ENCODE measurements around the gene EEF2KMT.
"Not testable (repeated sequence)": the region's sequence is repeated elsewhere in the genome, so short reads cannot be mapped to it uniquely, and the experiment has no call there.

GRCh38 chr16:5085716-5086115, 11.9 kb downstream of the EEF2KMT start:
- TF ChIP-seq CTCF (IDR thresholded peaks at IDR 0.05); POLR2AphosphoS5 (IDR thresholded peaks at IDR 0.05); POLR2A (IDR thresholded peaks at IDR 0.05; ENCODE audit: low read depth); EP300 (IDR thresholded peaks at IDR 0.05): not testable (repeated sequence)
